CD4-positive, alpha-beta T cell treated with Interleukin-21 for 1 hour (primary cell): ENCODE data around the gene SLC1A1.

Source experiments
- DNase-seq: peaks from one replicate; pipeline ENCODE4 v3.0.0-alpha.2; 2020

SLC1A1 gene

GRCh38 chr9:4489919-4490704, at the start of gene SLC1A1:
TSS of gene SLC1A1 (plus strand) at chr9:4490468. CDS start at chr9:4490680, 212 bp downstream.
- no peak for DNase-seq

GRCh38 chr9:4442806-4443205, 47.5 kb upstream of the SLC1A1 start:
- DNase-seq, result no peak

GRCh38 chr9:4443439-4443838, 46.8 kb upstream of the SLC1A1 start:
- no peak for DNase-seq

GRCh38 chr9:4461437-4461836, 28.8 kb upstream of the SLC1A1 start:
- DNase-seq, result no peak

- no peak for DNase-seq
Observed at GRCh38 chr9:4463824-4464223, 26.4 kb upstream of the SLC1A1 start.

GRCh38 chr9:4464911-4465513, 25.3 kb upstream of the SLC1A1 start:
- DNase-seq, result no peak

GRCh38 chr9:4465910-4466309, 24.4 kb upstream of the SLC1A1 start:
- DNase-seq, result no peak

- DNase-seq, result no peak
Observed at GRCh38 chr9:4475301-4475700, 15.0 kb upstream of the SLC1A1 start.

- DNase-seq, result no peak
Observed at GRCh38 chr9:4486176-4486575, 4.1 kb upstream of the SLC1A1 start.

- no peak for DNase-seq
Observed at GRCh38 chr9:4489562-4489918, 728 bp upstream of the SLC1A1 start.

- DNase-seq, result no peak
Observed at GRCh38 chr9:4490705-4491625, 697 bp downstream of the SLC1A1 start.

- DNase-seq, result no peak
Observed at GRCh38 chr9:4491626-4491975, 1.3 kb downstream of the SLC1A1 start.

- no peak for DNase-seq
Observed at GRCh38 chr9:4494332-4494731, 4.1 kb downstream of the SLC1A1 start.

GRCh38 chr9:4494806-4495205, 4.5 kb downstream of the SLC1A1 start:
- no peak for DNase-seq

GRCh38 chr9:4495537-4495936, 5.3 kb downstream of the SLC1A1 start:
- DNase-seq, result no peak

- no peak for DNase-seq
Observed at GRCh38 chr9:4496497-4496896, 6.2 kb downstream of the SLC1A1 start.

- DNase-seq, result no peak
Observed at GRCh38 chr9:4497395-4497794, 7.1 kb downstream of the SLC1A1 start.

GRCh38 chr9:4497855-4498254, 7.6 kb downstream of the SLC1A1 start:
- DNase-seq, result no peak

GRCh38 chr9:4499917-4500316, 9.6 kb downstream of the SLC1A1 start:
- no peak for DNase-seq

- DNase-seq, result no peak
Observed at GRCh38 chr9:4501147-4501507, 10.9 kb downstream of the SLC1A1 start.

- DNase-seq, result no peak
Observed at GRCh38 chr9:4502444-4502843, 12.2 kb downstream of the SLC1A1 start.

GRCh38 chr9:4503103-4503502, 12.8 kb downstream of the SLC1A1 start:
- no peak for DNase-seq

- DNase-seq, result no peak
Observed at GRCh38 chr9:4504250-4504649, 14.0 kb downstream of the SLC1A1 start.

GRCh38 chr9:4506490-4506889, 16.2 kb downstream of the SLC1A1 start:
- DNase-seq, result no peak
